GM18873 (cell line): ENCODE measurements around the gene ZNRF4.

Source experiments
- ATAC-seq: cut with Tn5 transposase; IDR thresholded peaks from one replicate; pipeline ENCODE4 v1.9.1; 2021; ENCODE audit warnings: mild to moderate bottlenecking, moderate library complexity, moderate number of reproducible peaks; ENCODE audit not compliant: unreplicated experiment, low FRiP score

ZNRF4 gene

GRCh38 chr19:5439452-5439851, 15.8 kb upstream of the ZNRF4 start:
- no peak for ATAC-seq

GRCh38 chr19:5440299-5440698, 14.9 kb upstream of the ZNRF4 start:
- ATAC-seq, result no peak

GRCh38 chr19:5443723-5444122, 11.5 kb upstream of the ZNRF4 start:
- no peak for ATAC-seq

- no peak for ATAC-seq
Observed at GRCh38 chr19:5444431-5444830, 10.8 kb upstream of the ZNRF4 start.

- ATAC-seq, result no peak
Observed at GRCh38 chr19:5445071-5445470, 10.1 kb upstream of the ZNRF4 start.

GRCh38 chr19:5445561-5446055, 9.6 kb upstream of the ZNRF4 start:
- no peak for ATAC-seq

- ATAC-seq, result no peak
Observed at GRCh38 chr19:5447700-5448311, 7.4 kb upstream of the ZNRF4 start.

- ATAC-seq, result no peak
Observed at GRCh38 chr19:5448374-5448773, 6.8 kb upstream of the ZNRF4 start.

- ATAC-seq, result no peak
Observed at GRCh38 chr19:5450482-5451126, 4.6 kb upstream of the ZNRF4 start.

GRCh38 chr19:5451494-5451893, 3.7 kb upstream of the ZNRF4 start:
- ATAC-seq, result no peak

GRCh38 chr19:5452594-5453565, 2.3 kb upstream of the ZNRF4 start:
- no peak for ATAC-seq

GRCh38 chr19:5454743-5455142, 474 bp upstream of the ZNRF4 start:
- ATAC-seq, result no peak

GRCh38 chr19:5456130-5456840, 1.1 kb downstream of the ZNRF4 start:
- no peak for ATAC-seq

- ATAC-seq, result no peak
Observed at GRCh38 chr19:5456841-5457200, 1.6 kb downstream of the ZNRF4 start.

GRCh38 chr19:5457709-5458108, 2.5 kb downstream of the ZNRF4 start:
- no peak for ATAC-seq

GRCh38 chr19:5458420-5458819, 3.2 kb downstream of the ZNRF4 start:
- no peak for ATAC-seq

- no peak for ATAC-seq
Observed at GRCh38 chr19:5459360-5459759, 4.1 kb downstream of the ZNRF4 start.

GRCh38 chr19:5460748-5461147, 5.5 kb downstream of the ZNRF4 start:
- ATAC-seq, result no peak

- ATAC-seq, result no peak
Observed at GRCh38 chr19:5463959-5464358, 8.7 kb downstream of the ZNRF4 start.

- no peak for ATAC-seq
Observed at GRCh38 chr19:5466072-5466471, 10.9 kb downstream of the ZNRF4 start.
